Stimulated activated CD8-positive, alpha-beta memory T cell treated with anti-CD3 and anti-CD28 coated beads, Interleukin-7, amount 100 ng/mL, for 1 hour (primary cell): ENCODE measurements around the gene CHD2.
"Not testable (repeated sequence)": the region's sequence is repeated elsewhere in the genome, so short reads cannot be mapped to it uniquely, and the experiment has no call there.

Source experiments
- DNase-seq, 2 donors: peaks; one replicate each; pipeline ENCODE4 v3.0.0-alpha.2; 2020; ENCODE audit warnings: low read depth in 2 of 2

Gene CHD2

GRCh38 chr15:93020976-93021772, 121.0 kb downstream of the CHD2 start:
- DNase-seq: no peak

- DNase-seq: no peak
Measured at GRCh38 chr15:93024293-93024692, 124.2 kb downstream of the CHD2 start.

- DNase-seq: no peak
Measured at GRCh38 chr15:93024716-93025624, 124.8 kb downstream of the CHD2 start.

GRCh38 chr15:93025625-93025982, 125.5 kb downstream of the CHD2 start:
- no peak for DNase-seq

- DNase-seq: no peak
Measured at GRCh38 chr15:93026380-93026817, 126.3 kb downstream of the CHD2 start.

GRCh38 chr15:93027413-93027812, 127.3 kb downstream of the CHD2 start:
- no peak for DNase-seq

- DNase-seq: no peak
Measured at GRCh38 chr15:93028111-93028631, 128.0 kb downstream of the CHD2 start.

GRCh38 chr15:93028632-93029213, 128.6 kb downstream of the CHD2 start:
- no peak for DNase-seq

GRCh38 chr15:93029214-93029835, 129.2 kb downstream of the CHD2 start:
- no peak for DNase-seq

- no peak for DNase-seq
Measured at GRCh38 chr15:93029836-93030429, 129.8 kb downstream of the CHD2 start.

- DNase-seq: peak; percentile 14 to 36
Measured at GRCh38 chr15:93030430-93031102, 130.4 kb downstream of the CHD2 start.

- DNase-seq: no peak
Measured at GRCh38 chr15:93031103-93031464, 131.0 kb downstream of the CHD2 start.

- not testable (repeated sequence) for DNase-seq
Measured at GRCh38 chr15:93031557-93032384, 131.6 kb downstream of the CHD2 start.

- DNase-seq: not testable (repeated sequence)
Measured at GRCh38 chr15:93032515-93033206, 132.5 kb downstream of the CHD2 start.

- no peak for DNase-seq
Measured at GRCh38 chr15:93033434-93034045, 133.4 kb downstream of the CHD2 start.

GRCh38 chr15:93034512-93034911, 134.4 kb downstream of the CHD2 start:
- DNase-seq: no peak

GRCh38 chr15:93035092-93035915, 135.2 kb downstream of the CHD2 start:
- no peak for DNase-seq
